NCI-H345 treated with DMSO at 0.1 percent for 48 hours (cell line): Measurements from ENCODE around the gene STARD7.
A peak's percentile ranks its signal among the peaks of the same experiment; 100 is the strongest.
"Not testable (repeated sequence)": the region's sequence is repeated elsewhere in the genome, so short reads cannot be mapped to it uniquely, and the experiment has no call there.

Experiments used
- DNase-seq: peaks from one replicate; lab custom pipeline; 2025; ENCODE audit not compliant: unreplicated experiment; lab: John Stamatoyannopoulos, UW

STARD7 gene

GRCh38 chr2:96236882-96237281, 28.3 kb upstream of the STARD7 start:
- DNase-seq: no peak

DNA sequence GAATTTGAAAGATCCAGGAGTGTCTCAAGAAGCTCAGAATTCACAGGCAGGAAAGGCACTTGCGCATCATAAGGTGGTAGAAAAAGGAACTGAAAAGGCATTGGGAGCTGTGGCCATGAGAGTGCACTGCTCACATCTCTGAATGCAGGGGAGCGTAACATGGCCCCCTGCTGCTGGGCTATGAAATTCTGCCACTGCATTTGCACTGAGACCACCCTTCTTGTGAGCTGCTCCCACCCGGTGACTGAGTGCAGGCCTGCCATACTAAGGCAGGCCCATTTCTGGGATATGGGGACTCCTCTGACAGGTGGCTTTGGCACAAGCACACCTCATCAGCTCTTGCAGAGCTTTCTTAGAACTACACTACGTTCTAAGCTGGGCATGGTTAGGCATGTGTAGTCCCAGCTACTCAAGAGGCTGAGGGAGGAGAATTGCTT, 25.3 kb upstream of the STARD7 start:
- no peak for DNase-seq

DNA sequence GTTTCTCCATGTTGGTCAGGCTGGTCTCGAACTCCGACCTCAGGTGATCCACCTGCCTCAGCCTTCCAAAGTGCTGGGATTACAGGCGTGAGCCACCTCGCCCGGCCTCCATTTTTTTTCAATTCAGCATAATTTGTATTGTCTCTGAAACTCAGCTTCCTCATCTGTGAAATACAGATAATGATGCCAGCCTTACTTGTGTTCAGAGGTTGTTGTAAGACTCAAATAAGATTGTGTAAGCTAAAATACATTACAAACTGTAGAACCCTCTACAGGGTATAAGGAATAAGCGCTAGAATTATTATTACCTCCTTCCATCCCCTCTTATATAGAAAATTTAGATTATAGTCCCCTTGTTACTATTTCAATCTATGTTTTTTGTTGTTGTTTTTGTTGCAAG, 24.8 kb upstream of the STARD7 start:
- DNase-seq: no peak

DNA sequence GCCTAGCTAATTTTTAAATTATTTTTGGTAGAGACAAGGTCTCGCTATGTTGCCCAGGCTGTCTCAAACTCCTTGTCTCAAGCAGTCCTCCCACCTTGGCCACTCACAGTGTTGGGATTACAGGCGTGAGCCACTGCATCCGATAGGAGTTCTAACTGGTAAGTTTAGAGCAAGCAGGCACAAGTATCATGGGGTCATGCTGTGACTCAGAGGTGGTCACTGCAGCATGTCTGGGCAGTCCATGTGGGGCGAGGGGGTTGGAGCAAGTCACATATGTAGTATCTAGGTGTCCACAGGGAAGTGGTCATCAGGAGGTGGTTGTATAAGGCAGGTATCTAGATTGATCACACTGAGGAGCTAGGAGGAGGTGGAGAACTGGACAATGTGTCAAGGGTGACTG, 22.7 kb upstream of the STARD7 start:
- DNase-seq: no peak

- DNase-seq: no peak
Observed at GRCh38 chr2:96225016-96225533, 16.4 kb upstream of the STARD7 start.

DNA sequence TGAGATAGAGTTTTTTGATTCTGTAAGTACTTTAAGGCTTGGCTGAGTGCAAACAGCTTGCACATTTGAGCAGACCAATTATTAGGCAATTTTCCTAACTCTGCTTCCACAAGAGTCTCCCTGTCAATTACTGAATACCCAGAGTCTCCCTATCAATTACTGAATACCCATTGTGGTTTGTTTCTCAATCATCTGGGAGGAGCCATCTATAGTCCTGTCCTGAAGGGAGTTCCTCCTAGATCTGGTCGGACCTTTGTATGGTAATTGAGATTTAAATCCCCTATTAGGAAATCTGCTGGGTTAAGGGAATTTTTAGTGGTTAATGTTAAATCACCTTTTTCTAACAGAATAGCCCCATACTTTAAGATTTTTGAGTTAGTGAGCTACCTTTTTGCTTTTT, 12.5 kb upstream of the STARD7 start:
- DNase-seq: not testable (repeated sequence)

DNA sequence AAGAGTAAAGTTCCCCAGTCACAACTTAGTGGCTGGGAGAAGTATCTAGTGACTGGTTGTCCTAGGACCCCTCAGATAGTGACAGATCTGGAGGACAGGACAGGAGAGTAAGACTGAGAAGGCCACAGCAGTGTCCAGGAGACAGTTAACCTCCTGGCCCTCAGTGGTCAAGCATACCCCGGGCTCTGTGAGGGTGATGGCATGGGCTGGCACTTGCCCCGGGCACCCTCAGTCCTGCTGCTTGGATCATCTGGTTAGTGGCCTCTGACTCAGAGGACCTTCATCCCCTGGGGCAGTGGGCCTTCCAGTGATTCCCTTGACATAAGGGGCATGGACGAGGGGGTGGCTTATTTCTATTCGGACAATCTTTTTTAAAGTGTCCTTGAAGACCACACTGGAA, 11.3 kb upstream of the STARD7 start:
- DNase-seq: not testable (repeated sequence)

- no peak for DNase-seq
Observed at GRCh38 chr2:96218508-96219131, 10.0 kb upstream of the STARD7 start.

DNA sequence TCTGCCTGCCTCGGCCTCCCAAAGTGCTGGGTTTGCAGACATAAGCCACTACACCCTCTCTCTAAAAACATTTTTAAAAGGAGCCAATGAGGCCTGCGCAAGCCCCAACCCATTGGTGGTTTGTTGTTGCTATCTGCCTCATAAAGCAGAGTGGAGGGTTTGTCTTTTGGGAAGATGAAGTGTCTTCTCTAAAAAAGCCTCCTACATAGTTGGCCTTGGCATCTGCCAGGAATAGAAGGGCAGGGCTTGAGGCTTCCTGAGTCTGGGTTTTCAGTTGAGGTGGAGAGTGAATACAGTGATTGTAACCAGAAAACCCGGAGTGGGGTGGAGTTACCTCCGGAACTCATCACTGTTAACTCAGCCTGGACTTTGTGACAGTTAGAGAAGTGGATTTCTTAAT, 5.9 kb upstream of the STARD7 start:
- no peak for DNase-seq

GRCh38 chr2:96213379-96213778, 4.8 kb upstream of the STARD7 start:
- no peak for DNase-seq

DNA sequence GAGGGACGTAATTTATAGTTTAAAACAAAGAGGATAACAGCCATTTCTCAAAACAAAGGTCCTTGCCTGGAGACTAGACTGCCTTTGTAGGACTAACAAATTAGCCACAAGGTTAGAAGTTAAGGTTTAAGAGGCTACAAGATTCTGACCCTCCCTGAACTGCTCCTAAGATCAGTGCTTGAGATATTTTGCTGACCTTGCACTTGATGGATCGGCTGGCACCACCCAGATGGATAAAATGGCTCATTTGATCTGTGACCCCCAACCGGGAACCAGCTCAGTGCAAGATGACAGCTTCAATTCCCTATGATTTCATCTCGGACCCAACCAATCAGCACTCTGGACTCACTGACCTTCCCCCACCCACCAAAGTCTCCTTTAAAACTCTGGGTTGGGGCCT, 3.7 kb upstream of the STARD7 start:
- no peak for DNase-seq

DNA sequence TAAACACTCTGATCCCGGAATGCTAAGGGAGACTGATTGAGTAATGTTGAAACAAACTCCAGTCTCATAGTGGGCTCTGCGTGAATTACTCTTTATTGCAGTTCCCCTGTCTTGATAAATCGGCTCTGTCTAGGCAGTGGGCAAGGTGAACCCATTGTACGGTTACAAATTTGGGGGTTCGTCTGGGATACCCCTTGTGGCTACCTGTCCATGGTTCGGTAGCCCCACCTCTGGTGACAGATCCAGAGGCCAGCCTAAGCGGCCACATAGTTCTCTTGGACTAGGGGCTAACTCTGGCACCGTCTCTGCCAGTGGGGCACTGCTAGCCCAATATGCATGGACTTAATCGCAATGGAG, 1.1 kb upstream of the STARD7 start:
- DNase-seq: no peak

DNA sequence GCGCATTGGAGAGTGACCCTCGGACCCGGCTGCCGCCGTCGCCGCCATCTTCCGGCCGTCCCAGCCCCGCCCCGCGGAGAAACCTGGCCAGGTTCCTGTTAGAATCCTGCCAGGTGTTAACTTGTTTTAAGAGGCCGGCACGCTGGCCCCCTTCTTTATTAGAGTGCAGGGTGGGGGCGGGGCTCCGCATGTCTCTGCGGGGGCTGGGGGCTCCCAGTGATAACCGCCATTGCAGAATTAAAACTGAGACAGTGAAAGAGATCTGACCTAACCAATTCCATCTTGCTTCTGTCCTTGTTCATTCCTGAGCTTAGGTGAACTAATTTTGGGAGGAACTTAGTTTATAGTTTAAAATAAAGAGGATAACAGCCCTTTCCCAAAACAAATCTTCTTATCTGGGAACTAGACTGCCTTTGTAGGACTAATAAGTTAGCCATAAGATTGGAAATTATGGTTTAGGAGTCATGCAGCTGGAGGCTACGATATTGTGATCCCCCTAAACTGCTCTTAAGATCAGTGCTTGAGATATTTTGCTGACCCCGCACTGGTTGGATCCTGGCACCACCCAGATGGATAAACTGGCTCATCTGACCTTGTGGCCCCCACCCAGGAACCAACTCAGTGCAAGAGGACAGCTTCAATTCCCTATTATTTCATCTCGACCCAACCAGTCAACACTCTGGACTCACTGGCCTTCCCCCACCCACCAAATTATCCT, 543 bp upstream of the STARD7 start:
- no peak for DNase-seq

DNA sequence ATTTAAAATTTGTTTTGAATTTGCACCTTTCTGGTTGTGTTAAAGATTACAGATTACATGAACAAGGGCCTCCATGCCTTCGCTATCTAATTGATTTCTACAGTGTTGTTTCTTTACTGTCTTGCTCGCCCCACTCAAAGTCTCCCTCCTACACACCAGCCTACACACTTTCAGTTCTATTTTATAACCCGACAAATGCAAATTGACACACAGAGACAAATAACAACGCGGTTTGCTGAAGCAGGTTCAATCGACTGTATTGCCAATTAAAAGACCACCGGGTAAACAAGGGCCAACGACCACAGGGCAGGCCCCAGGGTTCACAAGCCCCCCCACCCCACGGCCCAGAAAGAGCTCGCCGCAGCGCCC, 869 bp downstream of the STARD7 start:
- no peak for DNase-seq

DNA sequence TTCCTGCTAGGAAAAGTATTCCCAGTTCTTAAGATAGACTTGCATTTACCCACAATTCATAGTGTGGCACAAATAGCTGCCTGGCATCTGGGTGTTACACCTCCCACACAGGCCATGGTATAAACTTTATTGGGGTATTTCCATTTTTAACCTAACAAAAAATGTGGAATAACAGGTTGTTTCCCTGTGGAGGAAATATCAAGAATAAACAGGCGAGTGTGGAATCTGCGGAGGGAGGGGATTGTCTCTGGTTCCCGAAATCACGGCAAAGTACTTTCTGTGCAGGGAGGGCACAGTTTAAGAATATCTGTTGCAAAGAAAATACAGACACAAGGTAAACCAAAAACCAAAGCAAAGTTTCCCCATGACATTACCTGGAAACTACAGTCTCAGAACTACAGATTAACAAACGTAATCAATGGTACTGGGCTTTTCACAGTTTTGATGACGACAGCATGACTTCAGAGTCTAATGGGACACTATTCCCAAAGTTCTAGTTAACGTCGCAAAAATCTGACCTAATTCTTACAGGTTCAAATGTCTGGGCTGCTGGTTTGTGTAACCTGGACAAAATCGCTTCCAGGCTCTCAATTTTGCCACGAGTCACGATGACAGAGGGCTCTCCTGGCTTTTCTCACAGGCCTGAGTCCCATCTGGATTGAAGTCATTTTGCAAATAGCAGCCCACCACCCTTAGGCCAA, 1.4 kb downstream of the STARD7 start:
- no peak for DNase-seq

DNA sequence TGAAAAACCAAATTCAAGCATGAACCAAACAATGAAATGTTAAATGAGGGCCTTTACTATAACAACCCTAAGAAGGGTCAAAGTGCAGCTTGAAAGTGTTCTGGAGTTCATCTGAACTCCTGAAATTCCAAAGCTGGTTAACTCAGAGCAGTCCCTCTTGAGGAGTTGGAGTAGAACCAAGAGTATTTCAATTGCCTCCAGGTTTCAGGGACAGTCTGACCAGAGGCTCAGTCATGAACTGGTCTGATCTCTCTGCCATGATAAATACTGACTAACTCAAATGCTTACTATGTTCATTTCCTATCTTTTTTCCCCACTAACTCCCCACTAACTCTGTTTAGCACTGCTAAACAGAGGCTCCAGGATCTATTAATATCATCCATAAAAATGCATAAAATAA, 2.7 kb downstream of the STARD7 start:
- DNase-seq: no peak

DNA sequence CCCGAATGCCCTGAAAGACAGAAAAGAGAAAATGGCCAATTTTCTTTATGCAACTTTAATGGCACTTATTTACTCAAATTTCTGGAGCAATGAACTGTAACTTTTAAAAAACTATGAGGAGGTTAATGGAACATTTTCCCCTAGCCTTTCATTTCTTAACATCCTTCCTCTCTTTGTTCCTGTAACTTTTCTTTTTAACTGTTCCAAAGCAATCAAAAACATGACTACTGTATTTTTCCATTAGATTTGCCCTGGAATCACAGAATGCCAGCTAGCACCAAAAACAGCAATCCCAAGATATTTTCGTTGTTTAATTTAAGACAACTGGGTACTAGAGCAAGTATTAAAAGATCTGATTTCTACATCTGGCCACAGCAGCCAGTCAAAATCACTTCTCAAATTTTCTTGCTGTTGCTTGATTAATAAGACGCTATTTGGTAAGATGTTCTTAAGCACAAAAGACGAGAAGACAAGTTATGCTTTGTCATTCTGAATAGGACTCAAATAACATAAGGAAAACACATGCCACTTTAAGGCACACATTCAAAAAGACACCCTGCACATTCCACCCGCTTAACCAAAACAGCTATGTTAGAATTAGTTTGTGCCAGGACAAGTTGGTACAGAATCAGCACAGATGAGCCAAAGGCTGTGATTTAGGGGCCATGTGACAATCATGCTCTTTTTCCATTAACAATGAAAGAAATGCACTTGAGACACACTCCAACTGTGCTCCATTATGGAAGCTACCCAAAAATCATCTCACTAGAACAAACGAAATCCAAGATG, 3.6 kb downstream of the STARD7 start:
- peak; percentile 6 for DNase-seq

DNA sequence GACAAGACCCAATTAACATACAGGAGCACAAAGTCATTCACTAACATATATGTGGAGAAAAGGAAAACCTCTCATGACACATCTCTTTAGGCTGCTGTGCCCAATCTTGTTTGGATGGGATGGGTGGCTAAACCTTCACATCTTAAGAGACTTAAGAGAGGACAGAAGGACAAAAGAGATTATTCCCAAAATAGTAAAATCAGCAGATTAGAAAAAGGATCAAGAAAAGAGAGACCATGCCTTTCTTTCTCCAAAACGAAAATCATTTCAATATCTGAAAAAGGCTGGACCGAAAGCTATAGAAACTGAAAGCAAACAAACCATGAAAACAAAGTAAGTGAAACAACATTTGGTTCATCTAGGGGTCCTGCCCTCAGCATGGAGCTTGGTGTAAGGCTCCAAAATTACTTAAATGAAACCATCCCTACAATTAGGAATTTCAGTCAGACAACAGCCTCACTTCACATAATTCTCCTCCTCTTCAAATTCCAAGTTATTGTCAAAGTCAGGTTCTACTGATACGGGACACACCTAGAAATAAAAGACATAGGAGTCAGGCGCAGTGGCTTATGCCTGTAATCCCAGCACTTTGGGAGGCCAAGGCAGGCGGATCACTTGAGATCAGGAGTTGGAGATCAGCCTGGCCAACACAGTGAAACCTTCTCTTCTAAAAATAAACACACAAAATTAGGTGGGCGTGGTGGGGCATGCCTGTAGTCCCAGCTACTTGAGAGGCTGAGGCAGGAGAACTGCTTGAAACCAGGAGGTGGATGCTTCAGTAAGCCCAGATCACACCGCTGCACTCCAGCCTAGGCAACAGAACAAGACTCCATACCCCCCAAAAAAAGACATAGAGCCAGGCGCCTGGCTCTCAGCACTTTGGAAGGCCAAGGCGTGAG, 5.2 kb downstream of the STARD7 start:
- no peak for DNase-seq

DNA sequence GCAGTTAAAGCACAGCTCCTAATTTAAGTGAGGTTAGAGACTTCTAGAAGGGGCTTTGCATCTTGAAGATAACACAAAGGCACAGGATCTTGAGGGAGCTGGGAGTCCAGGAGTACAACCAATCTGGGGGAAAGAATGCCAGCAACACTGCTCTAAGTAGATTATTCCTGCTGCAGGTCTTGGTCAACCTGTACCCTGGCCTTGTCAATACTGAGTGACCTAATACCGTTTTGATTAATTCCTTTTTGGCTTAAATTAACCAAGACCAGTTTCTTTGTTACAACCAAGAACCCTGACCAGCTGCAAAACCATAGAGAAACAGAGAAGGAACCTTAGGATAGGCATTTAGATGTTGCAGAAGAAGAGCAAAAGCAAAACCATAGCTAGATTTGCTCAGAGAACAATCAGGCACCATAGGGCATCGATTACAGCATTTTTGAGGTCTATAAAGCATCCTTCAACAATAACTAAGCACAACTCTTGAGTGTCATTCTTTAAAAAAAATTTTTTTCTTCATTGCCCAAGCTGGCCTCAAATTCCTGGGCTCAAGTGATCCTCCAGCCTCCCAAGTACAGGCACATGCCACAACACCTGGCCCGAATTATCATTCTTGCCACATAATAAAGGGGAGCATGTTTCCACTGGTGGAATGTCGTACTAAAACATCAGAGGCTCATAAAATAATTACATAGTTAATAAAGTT, 6.3 kb downstream of the STARD7 start:
- DNase-seq: no peak

DNA sequence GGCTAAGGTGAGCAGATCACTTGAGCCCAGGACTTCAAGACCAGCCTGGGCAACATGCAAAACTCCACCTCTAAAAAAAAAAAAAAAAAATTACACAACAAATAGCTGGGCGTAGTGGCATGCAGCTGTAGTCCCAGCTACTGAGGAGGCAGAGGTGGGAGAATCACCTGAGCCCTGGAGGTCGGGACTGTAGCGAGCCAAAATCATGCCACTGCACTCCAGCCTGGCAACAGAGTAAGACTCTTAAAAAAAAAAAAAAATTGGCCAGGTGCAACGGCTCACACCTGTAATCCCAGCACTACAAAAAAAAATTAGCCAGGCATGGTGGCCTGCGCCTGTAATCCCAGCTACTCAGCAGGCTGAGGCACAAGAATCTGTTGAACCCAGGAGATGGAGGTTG, 7.3 kb downstream of the STARD7 start:
- DNase-seq: no peak
